ENCODE measurements around the gene CCDC150.

The CCDC150 gene

GRCh38 chr2:196660244-196660643 is 20.7 kb downstream of the CCDC150 start:
- Histone ChIP-seq H3K4me3 (ENCODE audit: insufficient read depth, low read length, poor library complexity, severe bottlenecking) (no peak overlapping the region), H3K9me2 (replicated peaks; ENCODE audit: insufficient read depth, low read length) (no peaks in the 10 kb centered on the region), H3K36me3 (ENCODE audit: low read length) (peaks cover 8% of the 10 kb centered on the region; the same call in 1 of the 2 replicates), H3K27me3 (ENCODE audit: low read length) (no peaks in the 10 kb centered on the region), H3F3A (ENCODE audit: insufficient read depth) (no peaks in the 10 kb centered on the region), H3K27ac (ENCODE audit: low read depth, low read length) (no peak overlapping the region), H3K4me2 (ENCODE audit: low read depth, low read length, poor library complexity, severe bottlenecking) (no peak overlapping the region), H3K9me3 (ENCODE audit: insufficient read depth, low read length) (no peaks in the 10 kb centered on the region), H3K9ac (ENCODE audit: low read length) (no peak overlapping the region), H4K20me1 (ENCODE audit: low read depth, low read length) (no peaks in the 10 kb centered on the region), H2AFZ (ENCODE audit: low read depth, low read length, severe bottlenecking) (no peak overlapping the region), H3K79me2 (ENCODE audit: insufficient read depth, low read length) (peaks cover 1% of the 10 kb centered on the region; the same call in 1 of the 2 replicates)
- no peak for TF ChIP-seq CTCF (IDR thresholded peaks at IDR 0.05; ENCODE audit: insufficient read depth, low read length, poor library complexity, severe bottlenecking)
- TF ChIP-seq EZH2phosphoT487 (conservative IDR thresholded peaks at IDR 0.05; ENCODE audit: low read length): no peak

- no peak overlapping the region for H3K4me3 ChIP-seq (ENCODE audit: insufficient read depth, low read length, poor library complexity, severe bottlenecking)
- no peaks in the 10 kb centered on the region for H3K9me3 ChIP-seq (ENCODE audit: insufficient read depth, low read length)
- H3K27me3 ChIP-seq (ENCODE audit: low read length): no peaks in the 10 kb centered on the region
- TF ChIP-seq CTCF (IDR thresholded peaks at IDR 0.05; ENCODE audit: insufficient read depth, low read length, poor library complexity, severe bottlenecking) (no peak), EZH2phosphoT487 (conservative IDR thresholded peaks at IDR 0.05; ENCODE audit: low read length) (no peak)
- no peak overlapping the region for H3K27ac ChIP-seq (ENCODE audit: low read depth, low read length)
- H3K36me3 ChIP-seq (ENCODE audit: low read length): peaks cover 15% of the 10 kb centered on the region; the same call in 1 of the 2 replicates
- no peak overlapping the region for H3K4me2 ChIP-seq (ENCODE audit: low read depth, low read length, poor library complexity, severe bottlenecking)
- no peaks in the 10 kb centered on the region for H3K9me2 ChIP-seq (replicated peaks; ENCODE audit: insufficient read depth, low read length)
- H2AFZ ChIP-seq (ENCODE audit: low read depth, low read length, severe bottlenecking): no peak overlapping the region
- no peak overlapping the region for H3K9ac ChIP-seq (ENCODE audit: low read length)
- H4K20me1 ChIP-seq (ENCODE audit: low read depth, low read length): no peaks in the 10 kb centered on the region
- no peaks in the 10 kb centered on the region for H3F3A ChIP-seq (ENCODE audit: insufficient read depth)
- H3K79me2 ChIP-seq (ENCODE audit: insufficient read depth, low read length): no peaks in the 10 kb centered on the region
These were observed 30.8 kb downstream of the CCDC150 start for GRCh38 chr2:196670342-196670741.

GRCh38 chr2:196675963-196676362 is 36.4 kb downstream of the CCDC150 start:
- Histone ChIP-seq H3K27ac (ENCODE audit: low read depth, low read length) (no peak overlapping the region), H3F3A (ENCODE audit: insufficient read depth) (no peaks in the 10 kb centered on the region), H3K36me3 (ENCODE audit: low read length) (peaks cover 12% of the 10 kb centered on the region; the same call in 1 of the 2 replicates), H2AFZ (ENCODE audit: low read depth, low read length, severe bottlenecking) (no peak overlapping the region), H3K79me2 (ENCODE audit: insufficient read depth, low read length) (no peaks in the 10 kb centered on the region), H3K4me2 (ENCODE audit: low read depth, low read length, poor library complexity, severe bottlenecking) (no peak overlapping the region), H4K20me1 (ENCODE audit: low read depth, low read length) (no peaks in the 10 kb centered on the region), H3K9me3 (ENCODE audit: insufficient read depth, low read length) (no peaks in the 10 kb centered on the region), H3K9me2 (replicated peaks; ENCODE audit: insufficient read depth, low read length) (no peaks in the 10 kb centered on the region), H3K27me3 (ENCODE audit: low read length) (no peaks in the 10 kb centered on the region), H3K4me3 (ENCODE audit: insufficient read depth, low read length, poor library complexity, severe bottlenecking) (no peak overlapping the region), H3K9ac (ENCODE audit: low read length) (no peak overlapping the region)
- TF ChIP-seq CTCF (IDR thresholded peaks at IDR 0.05; ENCODE audit: insufficient read depth, low read length, poor library complexity, severe bottlenecking): no peak
- TF ChIP-seq EZH2phosphoT487 (conservative IDR thresholded peaks at IDR 0.05; ENCODE audit: low read length): no peak
